GM12801 (cell line): ENCODE data around the gene SLC35F3.

Experiments
- CTCF ChIP-seq: IDR thresholded peaks from one replicate; pipeline ENCODE4 v1.5.1; 2011; ENCODE audit warnings: control low read depth; ENCODE audit not compliant: insufficient read length; ENCODE audit errors: extremely low read depth

SLC35F3 gene

GRCh38 chr1:234072793-234073192 is 168.3 kb downstream of the SLC35F3 start:
- no peak for TF ChIP-seq CTCF

- no peak for TF ChIP-seq CTCF
Observed at GRCh38 chr1:234078143-234078542, 173.7 kb downstream of the SLC35F3 start.

GRCh38 chr1:234079896-234080295 is 175.4 kb downstream of the SLC35F3 start:
- no peak for TF ChIP-seq CTCF

- no peak for TF ChIP-seq CTCF
Observed at GRCh38 chr1:234083460-234083859, 179.0 kb downstream of the SLC35F3 start.

- TF ChIP-seq CTCF = no peak
Observed at GRCh38 chr1:234089396-234089795, 184.9 kb downstream of the SLC35F3 start.

- TF ChIP-seq CTCF = no peak
Observed at GRCh38 chr1:234090212-234091064, 186.0 kb downstream of the SLC35F3 start.

- TF ChIP-seq CTCF = no peak
Observed at GRCh38 chr1:234091065-234091401, 186.6 kb downstream of the SLC35F3 start.

GRCh38 chr1:234091876-234092275 is 187.4 kb downstream of the SLC35F3 start:
- no peak for TF ChIP-seq CTCF
